ENCODE results near the gene AGRN.

GRCh38 chr1:1003618-1004419 is 16.1 kb upstream of the AGRN start:
- TF ChIP-seq POLR2A (IDR thresholded peaks at IDR 0.05; ENCODE audit: low read length) (no peak), GATA1 (IDR thresholded peaks at IDR 0.05; ENCODE audit: low read depth, low read length) (no peak)

All from erythroblast (primary cell).